ENCODE data around the gene WDR12.
A peak's percentile ranks its signal among the peaks of the same experiment; 100 is the strongest.
"Not testable (repeated sequence)": the region's sequence is repeated elsewhere in the genome, so short reads cannot be mapped to it uniquely, and the experiment has no call there.

WDR12 gene

DNA sequence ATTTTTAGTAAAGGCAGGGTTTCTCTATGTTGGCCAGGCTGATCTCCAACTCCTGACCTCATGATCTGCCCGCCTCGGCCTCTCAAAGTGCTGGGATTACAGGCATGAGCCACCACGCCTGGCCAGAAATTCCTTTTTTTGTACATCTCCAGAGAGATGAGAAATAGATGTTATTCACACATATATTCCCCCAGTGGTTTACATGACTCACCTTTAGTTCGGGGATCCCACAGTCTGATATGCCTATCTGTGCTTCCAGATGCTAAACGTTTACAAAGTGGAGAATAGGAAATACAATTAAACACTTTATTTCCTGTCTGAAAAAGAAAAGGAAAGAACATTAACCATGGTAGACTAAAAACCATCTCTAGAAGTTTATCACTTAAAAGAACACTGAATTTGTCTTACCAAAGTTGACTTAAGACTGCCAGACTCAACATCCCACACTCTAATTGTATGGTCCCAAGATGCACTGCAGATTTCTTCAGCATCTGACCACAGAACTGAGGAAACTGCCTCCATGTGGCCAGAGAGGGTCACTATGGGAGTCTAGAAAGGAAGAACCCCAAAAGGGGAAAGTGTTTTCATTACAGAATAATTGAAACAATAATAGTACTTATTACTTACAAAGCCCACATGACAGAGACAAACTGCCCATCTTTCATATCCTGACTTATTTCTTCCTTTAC, 27.3 kb downstream of the WDR12 start:
- no peak for DNase-seq

GRCh38 chr2:202881570-202881969, 29.9 kb downstream of the WDR12 start:
- DNase-seq: no peak

GRCh38 chr2:202877699-202878098, 33.8 kb downstream of the WDR12 start:
- DNase-seq: no peak

DNA sequence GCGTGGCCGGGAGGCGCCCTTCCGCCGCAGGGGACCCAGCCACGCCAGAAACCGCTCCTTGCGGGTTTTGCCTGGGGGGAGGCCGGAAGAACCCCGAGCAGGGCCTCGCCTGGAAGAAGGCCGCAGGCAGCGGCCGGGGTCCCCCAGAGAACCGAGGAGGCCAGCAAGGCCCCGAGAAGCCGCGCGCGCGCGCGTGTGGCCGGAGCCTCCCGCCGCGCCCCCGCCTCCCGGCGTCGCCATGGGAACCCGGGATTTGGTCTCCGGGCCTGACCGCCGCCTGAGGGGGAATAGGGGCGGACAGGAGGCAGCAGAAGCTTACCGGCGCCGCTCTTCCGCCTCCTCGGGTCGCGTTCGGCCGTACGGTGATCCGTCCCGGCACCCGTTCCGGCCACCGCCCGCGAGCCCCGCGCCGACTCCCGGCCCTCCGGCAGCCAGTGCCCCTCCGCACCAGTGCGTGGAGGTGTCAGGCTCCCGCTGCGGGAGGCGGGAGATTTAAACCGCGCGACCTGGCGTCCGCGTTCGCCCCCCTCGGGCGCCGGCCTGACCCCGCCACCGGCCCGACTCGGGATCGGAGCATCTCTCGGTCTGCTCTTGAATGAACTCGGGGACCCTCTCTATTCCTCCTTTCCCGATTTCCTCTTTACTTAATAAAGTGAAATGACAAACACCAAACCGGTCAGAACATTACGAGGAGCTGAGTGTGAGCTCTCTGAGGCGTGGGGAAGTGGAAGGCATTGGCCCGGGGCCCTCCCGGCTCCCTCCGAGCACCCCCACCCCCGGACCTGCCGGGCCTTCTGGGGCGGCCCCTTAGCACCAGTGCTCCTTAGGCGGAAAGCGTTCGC, 40.0 kb downstream of the WDR12 start, which contains the start of gene ICA1L:
ICA1L (minus strand) TSS at position 467 of the 842 bp plus-strand sequence. CDS start 42,757 bp downstream, outside the sequence.
- peak; percentile 46 for DNase-seq

GRCh38 chr2:202870431-202871299, 40.8 kb downstream of the WDR12 start:
- peak; percentile 70 for DNase-seq

DNA sequence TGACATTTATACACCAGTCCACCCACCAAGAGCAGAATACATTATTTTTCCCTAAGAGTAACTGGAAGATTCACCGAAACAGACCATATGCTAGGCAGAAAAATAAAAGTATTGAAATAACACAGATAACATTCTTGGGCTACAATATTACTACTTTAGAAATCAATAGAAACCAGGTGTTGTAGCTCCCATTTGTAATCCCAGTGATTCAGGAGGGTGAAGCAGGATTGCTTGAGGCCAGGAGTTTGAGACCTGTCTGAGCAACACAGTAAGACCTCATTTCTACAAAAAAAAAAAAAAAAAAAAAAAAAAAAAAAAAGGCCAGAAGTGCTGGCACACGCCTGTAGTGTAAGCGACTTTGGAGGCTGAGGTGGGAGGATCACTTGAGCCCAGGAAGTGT, 49.5 kb downstream of the WDR12 start:
- no peak for DNase-seq

DNA sequence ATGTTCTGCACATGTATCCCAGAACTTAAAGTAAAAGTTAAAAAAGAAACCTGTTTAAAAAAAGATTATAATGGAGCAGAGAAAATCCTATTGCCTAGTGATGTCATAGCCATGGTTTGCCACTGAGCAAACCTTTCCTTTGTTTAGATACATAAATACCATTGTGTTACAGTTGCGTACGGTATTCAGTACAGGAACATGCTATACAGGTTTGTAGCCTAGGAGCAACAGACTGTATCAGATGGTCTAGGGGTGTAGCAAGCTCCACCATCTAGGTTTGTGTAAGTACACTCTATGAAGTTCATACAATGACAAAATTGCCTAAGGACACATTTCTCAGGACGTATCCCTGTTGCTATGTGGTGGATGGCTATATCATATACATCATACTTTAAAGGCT, 52.9 kb downstream of the WDR12 start:
- DNase-seq: no peak

DNA sequence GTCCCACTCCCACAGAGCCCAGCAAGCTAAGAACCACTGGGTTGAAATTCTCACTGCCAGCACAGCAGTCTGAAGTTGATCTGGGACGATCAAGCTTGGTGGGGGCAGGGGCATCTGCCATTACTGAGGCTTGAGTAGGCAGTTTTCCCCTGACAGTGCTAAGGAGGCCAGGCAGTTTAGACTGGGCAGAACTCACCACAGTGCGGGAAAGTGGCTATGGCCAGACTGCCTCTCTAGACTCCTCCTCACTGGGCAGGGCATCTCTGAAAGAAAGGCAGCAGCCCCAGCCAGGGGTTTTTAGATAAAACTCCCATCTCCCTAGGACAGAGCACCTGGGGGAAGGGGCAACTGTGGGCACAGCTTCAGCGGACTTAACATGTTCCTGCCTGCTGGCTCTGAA, 62.1 kb downstream of the WDR12 start:
- not testable (repeated sequence) for DNase-seq

DNA sequence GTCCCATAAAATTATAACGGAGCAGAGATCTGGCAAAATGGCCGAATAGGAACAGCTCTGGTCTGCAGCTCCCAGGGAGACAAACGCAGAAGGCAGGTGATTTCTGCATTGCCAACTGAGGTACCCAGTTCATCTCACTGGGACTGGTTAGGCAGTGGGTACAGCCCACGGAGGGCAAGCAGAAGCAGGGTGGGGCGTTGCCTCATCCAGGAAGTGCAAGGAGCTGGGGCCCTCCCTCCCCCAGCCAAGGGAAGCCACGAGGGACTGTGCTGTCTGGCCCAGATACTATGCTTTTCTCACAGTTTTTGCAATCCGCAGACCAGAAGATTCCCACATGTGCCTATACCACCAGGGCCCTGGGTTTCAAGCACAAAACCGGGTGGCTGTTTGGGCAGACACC, 62.7 kb downstream of the WDR12 start:
- no peak for DNase-seq

DNA sequence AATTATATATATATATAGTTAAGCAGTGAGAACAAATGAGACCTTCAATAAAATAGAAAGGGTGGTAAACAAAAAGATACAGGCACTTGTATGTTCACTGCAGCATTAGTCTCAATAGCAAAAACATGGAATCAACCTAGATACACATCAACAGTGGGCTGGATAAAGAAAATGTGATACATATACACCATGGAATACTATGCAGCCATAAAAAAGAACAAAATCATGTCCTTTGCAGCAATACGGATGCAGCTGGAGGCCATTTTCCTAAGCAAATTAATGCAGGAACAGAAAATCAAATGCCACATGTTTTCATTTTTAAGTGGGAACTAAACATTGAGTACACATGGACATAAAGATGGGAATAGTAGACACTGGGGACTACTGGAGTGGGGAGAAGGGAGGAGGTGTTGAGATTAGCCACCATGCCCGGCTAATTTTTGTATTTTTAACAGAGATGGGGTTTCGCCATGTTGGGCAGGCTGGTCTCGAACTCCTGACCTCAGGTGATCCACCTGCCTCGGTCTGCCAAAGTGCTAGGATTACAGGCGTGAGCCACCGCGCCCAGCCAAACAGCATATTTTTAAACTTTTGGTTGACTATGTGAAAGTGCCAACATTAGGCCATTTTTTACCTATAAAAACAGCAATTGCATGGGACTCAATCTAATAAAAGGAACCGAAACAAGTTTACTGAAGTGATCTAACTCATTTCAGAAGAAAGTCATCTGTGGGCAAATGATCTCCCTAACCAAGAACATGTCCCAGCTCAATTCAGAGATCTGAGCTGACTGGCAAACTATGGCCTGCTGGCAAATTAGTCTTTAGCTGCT, 63.6 kb downstream of the WDR12 start:
- DNase-seq: no peak

DNA sequence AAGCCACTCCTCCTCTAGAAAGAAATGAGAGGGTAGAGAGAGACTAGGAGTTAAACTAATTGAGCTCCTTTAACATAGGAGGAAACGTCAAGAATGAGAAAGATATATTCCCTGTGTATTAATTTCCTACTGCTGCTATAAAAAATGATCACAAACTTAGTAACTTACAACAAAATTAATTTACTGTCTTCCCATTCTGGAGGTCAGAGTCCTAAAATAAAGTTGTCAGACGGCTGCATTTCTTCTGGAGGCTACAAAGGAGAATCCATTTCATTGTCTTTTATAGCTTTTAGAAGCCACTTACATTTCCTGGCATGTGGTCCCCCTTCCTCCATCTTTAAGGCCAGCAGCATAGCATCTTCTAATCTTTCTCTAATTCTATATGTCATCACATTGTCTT, 66.8 kb downstream of the WDR12 start:
- no peak for DNase-seq

- DNase-seq: no peak
Observed at GRCh38 chr2:202842690-202843089, 68.8 kb downstream of the WDR12 start.

- DNase-seq: no peak
Observed at GRCh38 chr2:202841090-202841867, 70.2 kb downstream of the WDR12 start.

DNA sequence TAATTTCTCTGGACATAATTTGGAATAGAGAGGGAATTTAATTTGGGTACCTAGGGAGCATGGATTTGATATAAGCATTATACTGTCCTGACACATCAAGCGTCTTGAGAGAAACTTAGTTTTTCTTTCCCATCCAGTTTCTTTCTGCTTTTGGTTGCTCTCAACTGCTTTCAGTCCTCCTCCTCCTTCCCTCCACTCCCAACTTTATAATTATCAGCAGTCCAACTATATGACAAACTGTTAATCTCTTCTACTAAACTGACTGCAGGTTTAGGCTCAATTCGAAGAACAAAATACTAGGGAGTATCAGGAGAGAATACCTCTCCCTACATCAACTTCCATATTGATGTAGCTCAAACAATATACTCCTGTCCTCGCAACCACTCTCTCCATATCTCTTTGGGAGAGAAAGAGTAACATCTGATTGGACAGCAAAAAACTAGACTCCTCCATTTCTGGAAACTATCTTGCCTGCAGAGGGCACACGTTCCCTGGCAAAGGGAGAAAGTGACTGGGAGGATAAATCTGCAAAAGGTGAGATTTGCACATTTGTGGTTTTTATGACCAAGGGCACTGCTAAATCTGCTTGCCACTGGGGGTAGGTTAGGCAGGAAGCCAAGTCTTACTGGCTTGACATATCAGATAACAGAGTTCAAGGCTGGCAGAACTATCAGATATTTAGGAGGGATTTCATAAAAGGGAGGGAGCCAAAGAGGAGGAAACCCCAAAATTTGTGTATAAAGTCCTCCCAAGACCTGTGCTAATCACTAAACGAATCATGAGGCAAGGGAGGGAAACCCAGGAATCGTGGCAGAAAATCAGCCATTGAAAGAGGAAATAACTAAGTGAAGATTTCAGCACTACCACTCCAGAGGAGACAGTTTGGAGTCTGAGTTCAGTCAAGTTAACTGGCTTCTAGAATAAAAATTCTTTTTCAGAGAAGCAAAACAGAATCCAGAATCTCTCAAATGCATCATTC, 79.9 kb downstream of the WDR12 start:
- DNase-seq: peak; percentile 33

GRCh38 chr2:202824901-202825300, 86.6 kb downstream of the WDR12 start:
- DNase-seq: no peak
